MM.1S (cell line): ENCODE measurements around the gene PNKP.

Experiments used
- DNase-seq: peaks from one replicate; pipeline ENCODE4 v3.0.0-alpha.2; 2015
- H2AFZ ChIP-seq: fragments of 300-600 bp; sonication (generic); 2 replicates; pipeline ENCODE4 v1.6.0; 2016; ENCODE audit warnings: antibody characterized with exemption, low read length
- H3F3A ChIP-seq: fragments of 300-600 bp; sonication (generic); 2 replicates; pipeline ENCODE4 v1.6.1; 2016; ENCODE audit warnings: mild to moderate bottlenecking, antibody characterized with exemption, low read length, moderate library complexity, mixed read lengths; ENCODE audit not compliant: insufficient read depth
- H3K27ac ChIP-seq: fragments of 300-600 bp; sonication (generic); 2 replicates; pipeline ENCODE4 v1.5.1; 2016; ENCODE audit warnings: mild to moderate bottlenecking, low read length
- H3K27me3 ChIP-seq: fragments of 300-600 bp; sonication (generic); replicated peaks from 2 replicates; pipeline ENCODE4 v1.6.0; 2016; ENCODE audit warnings: low read length; ENCODE audit not compliant: insufficient read depth
- H3K36me3 ChIP-seq: fragments of 300-600 bp; sonication (generic); replicated peaks from 2 replicates; pipeline ENCODE4 v1.6.1; 2016; ENCODE audit warnings: mild to moderate bottlenecking, low read length, mixed read lengths; ENCODE audit not compliant: insufficient read depth
- H3K4me1 ChIP-seq: fragments of 300-600 bp; sonication (generic); 2 replicates; pipeline ENCODE4 v1.6.1; 2016; ENCODE audit warnings: low read length, mixed read lengths
- H3K4me2 ChIP-seq: fragments of 300-600 bp; sonication (generic); 2 replicates; pipeline ENCODE4 v1.6.0; 2016; ENCODE audit warnings: low read depth, low read length
- H3K4me3 ChIP-seq: fragments of 300-600 bp; sonication (generic); 2 replicates; pipeline ENCODE4 v1.5.1; 2016; ENCODE audit warnings: low read length, mixed read lengths
- H3K79me2 ChIP-seq: fragments of 300-600 bp; sonication (generic); 2 replicates; pipeline ENCODE4 v1.6.1; 2016; ENCODE audit warnings: mixed run types, low read length, mixed read lengths
- H3K9ac ChIP-seq: fragments of 300-600 bp; sonication (generic); 2 replicates; pipeline ENCODE4 v1.6.1; 2016; ENCODE audit warnings: low read length, mixed read lengths
- H3K9me2 ChIP-seq: fragments of 300-600 bp; sonication (generic); replicated peaks from 2 replicates; pipeline ENCODE4 v1.6.1; 2016; ENCODE audit warnings: mild to moderate bottlenecking, low read length, mixed read lengths; ENCODE audit not compliant: insufficient read depth
- H3K9me3 ChIP-seq: fragments of 300-600 bp; sonication (generic); replicated peaks from 2 replicates; pipeline ENCODE4 v1.6.1; 2016; ENCODE audit warnings: mild to moderate bottlenecking, low read length, mixed read lengths; ENCODE audit not compliant: insufficient read depth
- H4K20me1 ChIP-seq: fragments of 300-600 bp; sonication (generic); 2 replicates; pipeline ENCODE4 v1.6.1; 2016; ENCODE audit warnings: mild to moderate bottlenecking, low read length, moderate library complexity, mixed read lengths; ENCODE audit not compliant: insufficient read depth
- CTCF ChIP-seq: fragments of 300-600 bp; sonication (generic); IDR thresholded peaks from 2 replicates; pipeline ENCODE4 v1.5.1; 2016; ENCODE audit warnings: antibody characterized with exemption, low read length, mixed read lengths
- EZH2 ChIP-seq: fragments of 300-600 bp; sonication (generic); optimal IDR thresholded peaks from 2 replicates; pipeline ENCODE3; 2017; ENCODE audit warnings: low read depth, mild to moderate bottlenecking, antibody characterized with exemption, low read length, mixed read lengths
- EZH2phosphoT487 ChIP-seq: fragments of 300-600 bp; sonication (generic); IDR thresholded peaks from 2 replicates; pipeline ENCODE4 v1.6.1; 2018; ENCODE audit warnings: antibody characterized with exemption, low read length

The PNKP gene

DNA sequence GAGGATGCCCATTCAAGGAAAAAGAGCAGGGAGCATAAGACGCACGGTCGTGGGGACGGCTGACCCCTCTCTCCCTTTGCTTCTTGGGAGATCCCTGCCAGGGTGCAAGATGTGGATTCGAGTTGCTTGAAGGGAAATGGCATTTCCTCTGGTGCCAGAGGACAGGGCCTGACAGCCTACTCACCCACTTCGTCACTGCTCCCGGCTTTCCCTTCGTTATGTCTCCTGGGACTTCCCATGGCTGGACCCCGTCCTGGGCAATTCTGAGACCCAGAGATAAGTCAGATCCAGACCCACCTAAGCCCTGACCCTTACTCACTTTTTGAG, 11.3 kb upstream of the PNKP start:
- Histone ChIP-seq H3K9me2 (no peaks in the 10 kb centered on the region), H3K4me2 (peak overlapping the region; percentile 96), H3K4me1 (peaks cover 4% of the 10 kb centered on the region; the same call in 1 of the 2 replicates), H3F3A (peaks cover 4% of the 10 kb centered on the region; the same call in 1 of the 2 replicates), H3K4me3 (peak overlapping the region; percentile 99; the same call in 1 of the 2 replicates), H2AFZ (no peak overlapping the region), H4K20me1 (no peaks in the 10 kb centered on the region), H3K27me3 (no peaks in the 10 kb centered on the region), H3K36me3 (no peaks in the 10 kb centered on the region; the same call in 1 of the 2 replicates), H3K27ac (no peak overlapping the region), H3K79me2 (peaks cover 43% of the 10 kb centered on the region), H3K9me3 (no peaks in the 10 kb centered on the region), H3K9ac (peak overlapping the region; percentile 97; the same call in 1 of the 2 replicates)
- no peak for DNase-seq
- no peak for TF ChIP-seq EZH2phosphoT487

DNA sequence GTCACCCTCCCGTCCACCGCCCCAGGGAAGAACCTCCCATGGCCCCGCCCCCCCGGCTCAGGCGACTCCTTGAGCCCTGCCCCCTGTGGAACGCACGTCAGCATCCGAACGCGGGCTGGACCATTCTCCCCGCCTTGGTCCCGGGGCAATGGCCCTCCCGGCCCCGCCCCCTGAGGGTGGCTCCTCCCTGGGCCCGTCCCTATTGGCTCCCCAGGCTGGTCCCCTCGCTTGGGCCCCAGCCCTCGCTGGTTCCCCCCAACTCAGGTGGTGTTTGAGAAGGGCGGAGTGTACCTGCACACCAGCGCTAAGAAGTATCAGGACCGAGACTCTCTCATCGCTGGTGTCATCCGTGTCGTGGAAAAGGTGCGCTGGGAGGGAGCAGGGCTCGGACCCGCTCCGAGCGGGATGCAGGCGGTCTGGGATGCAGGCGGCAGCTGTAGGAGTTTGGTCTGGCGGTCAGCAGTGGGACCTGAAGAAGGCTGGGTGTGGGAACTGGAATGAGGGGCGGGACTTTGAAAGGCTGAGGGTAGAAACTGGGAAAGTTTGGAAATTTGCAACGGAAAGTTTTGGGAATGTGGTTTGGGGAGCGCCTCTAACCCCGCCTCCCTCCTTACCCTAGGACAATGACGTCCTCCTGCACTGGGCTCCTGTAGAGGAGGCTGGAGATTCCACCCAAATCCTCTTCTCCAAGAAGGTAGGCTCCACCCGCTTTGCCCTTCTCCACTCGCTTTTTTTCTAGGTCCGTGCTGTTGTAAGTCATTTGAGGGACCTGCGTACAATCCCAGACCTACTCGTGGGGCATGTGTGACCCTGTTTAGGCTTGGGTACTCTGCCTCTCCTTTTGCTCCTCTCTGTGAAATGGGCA, 10.7 kb upstream of the PNKP start:
- H4K20me1 ChIP-seq = no peaks in the 10 kb centered on the region
- TF ChIP-seq EZH2phosphoT487 = no peak
- no peak for TF ChIP-seq EZH2
- TF ChIP-seq CTCF = no peak
- H3K4me3 ChIP-seq = peak overlapping the region; percentile 99
- peaks cover 4% of the 10 kb centered on the region; the same call in 1 of the 2 replicates for H3K4me1 ChIP-seq
- peak; percentile 99 for DNase-seq
- H3K79me2 ChIP-seq = peaks cover 49% of the 10 kb centered on the region
- peak overlapping the region; percentile 96 for H3K4me2 ChIP-seq
- H3K9me2 ChIP-seq = no peaks in the 10 kb centered on the region
- peaks cover 4% of the 10 kb centered on the region; the same call in 1 of the 2 replicates for H3F3A ChIP-seq
- H3K36me3 ChIP-seq = no peaks in the 10 kb centered on the region; the same call in 1 of the 2 replicates
- H3K27ac ChIP-seq = peak overlapping the region; percentile 95
- H3K9ac ChIP-seq = peak overlapping the region; percentile 97
- H3K27me3 ChIP-seq = no peaks in the 10 kb centered on the region
- H2AFZ ChIP-seq = peak overlapping the region; percentile 88
- no peaks in the 10 kb centered on the region for H3K9me3 ChIP-seq

GRCh38 chr19:49877020-49877878, 9.9 kb upstream of the PNKP start, which contains the start of the genes AKT1S1 and TBC1D17:
AKT1S1 (minus strand) TSS chr19:49877355; CDS start chr19:49873295, 4,060 bp downstream.
TBC1D17 (plus strand) TSS chr19:49877702; CDS start chr19:49877724, 22 bp downstream.
- H3K4me1 ChIP-seq = peaks cover 4% of the 10 kb centered on the region; the same call in 1 of the 2 replicates
- H2AFZ ChIP-seq = peak within 1 kb of the TSS; percentile 88
- H3K9me3 ChIP-seq = no peaks in the 10 kb centered on the region
- peak within 1 kb of the TSS; percentile 99 for H3K4me3 ChIP-seq
- no peaks in the 10 kb centered on the region for H4K20me1 ChIP-seq
- no peak for TF ChIP-seq CTCF
- no peak for TF ChIP-seq EZH2phosphoT487
- peaks cover 52% of the 10 kb centered on the region for H3K79me2 ChIP-seq
- H3K36me3 ChIP-seq = no peaks in the 10 kb centered on the region
- peak; percentile 100 for DNase-seq
- H3K9me2 ChIP-seq = no peaks in the 10 kb centered on the region
- H3K27me3 ChIP-seq = no peaks in the 10 kb centered on the region
- peak within 1 kb of the TSS; percentile 95 for H3K27ac ChIP-seq
- H3K9ac ChIP-seq = peak within 1 kb of the TSS; percentile 97
- peak within 1 kb of the TSS; percentile 96 for H3K4me2 ChIP-seq
- H3F3A ChIP-seq = peaks cover 4% of the 10 kb centered on the region; the same call in 1 of the 2 replicates
